ENCODE results near the gene PHF2. TPM values are rescaled to one million over a fixed set of nuclear protein-coding genes. Genes with fewer than 3 reads are reported as not detected.

PHF2 gene
- total and polyA plus RNA-seq, 2 of the 4 experiments (the other 2 are of a cell fraction): 5.9 to 9.5 TPM

DNA sequence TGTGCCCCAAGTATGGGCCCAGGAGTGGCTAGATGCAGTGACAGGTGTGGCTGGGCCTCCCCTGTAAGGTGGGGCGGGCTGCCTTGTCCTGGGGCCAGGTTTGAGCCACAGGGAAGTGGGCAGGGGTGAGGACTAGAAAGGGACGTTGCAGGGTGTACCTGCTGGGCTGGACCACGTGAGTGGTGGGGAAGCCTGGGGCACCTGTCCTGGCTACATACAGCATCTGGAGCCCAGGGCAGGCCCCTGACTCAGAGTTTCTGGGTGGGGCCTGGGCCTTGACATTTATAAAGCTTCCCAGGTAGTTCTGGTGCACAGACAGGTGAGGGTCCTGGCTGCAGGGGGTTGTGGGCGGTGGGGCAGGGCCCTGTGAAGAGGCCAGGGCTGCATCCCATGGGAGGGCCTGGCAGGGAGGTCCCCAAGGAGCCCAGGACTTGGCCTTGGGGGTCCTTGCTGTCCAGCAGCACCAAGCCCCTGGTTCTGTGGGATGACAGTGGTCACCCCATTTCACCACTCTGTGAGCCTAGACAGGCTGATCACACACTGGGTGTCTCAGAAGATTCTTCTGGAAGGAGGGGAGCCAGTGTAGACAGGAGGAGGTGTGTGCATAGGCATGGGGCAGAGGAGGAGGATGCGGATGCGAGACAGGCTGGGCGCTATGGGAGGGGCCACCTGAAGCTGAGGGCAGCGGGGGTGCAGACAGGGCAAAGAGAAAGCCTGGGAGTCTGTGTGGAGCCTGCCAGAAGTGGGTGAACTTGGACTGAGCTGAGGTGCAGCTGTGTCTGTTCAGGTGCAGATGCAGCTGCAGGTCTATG lies 94.0 kb downstream of the PHF2 start:
- ChIA-PET CTCF (interaction anchor here (0.6 kb wide), 1 partner anchor 594 kb away, joined by 3 read pairs; no protein-coding TSS in a partner anchor), POLR2A (ENCODE audit: unreplicated experiment) (no interaction called here)
- Histone ChIP-seq H4K91ac (ENCODE audit: insufficient read depth, low read depth, low read length) (no peak overlapping the region), H3K9me3 (ENCODE audit: control insufficient read depth, insufficient read depth, low read length) (no peaks in the 10 kb centered on the region), H4K5ac (ENCODE audit: low read depth, low read length) (no peak overlapping the region), H3K18ac (ENCODE audit: low read depth, low read length) (no peak overlapping the region), H2BK120ac (ENCODE audit: low read depth, low read length) (no peak overlapping the region), H3K27me3 (ENCODE audit: control insufficient read depth, insufficient read depth, low read length) (no peaks in the 10 kb centered on the region), H2AK9ac (replicated peaks; ENCODE audit: low read depth, low read length, poor library complexity) (no peak overlapping the region), H3K9ac (ENCODE audit: low read depth, low read length) (no peak overlapping the region), H3K4me1 (ENCODE audit: control insufficient read depth, insufficient read depth, low read length) (no peaks in the 10 kb centered on the region), H2BK15ac (ENCODE audit: low read depth, low read length) (no peak overlapping the region), H2BK5ac (ENCODE audit: low read depth, low read length, poor library complexity, severe bottlenecking) (no peak overlapping the region), H4K20me1 (ENCODE audit: insufficient read depth, low read length) (peaks cover 11% of the 10 kb centered on the region), H3K23ac (ENCODE audit: low read depth, low read length) (no peak overlapping the region), H3K4me2 (ENCODE audit: low read depth, low read length) (no peak overlapping the region), H2AFZ (replicated peaks; ENCODE audit: low read length, poor library complexity) (no peak overlapping the region), H2BK20ac (ENCODE audit: low read depth, low read length) (no peak overlapping the region), H3K79me1 (ENCODE audit: low read depth in 1 of 2, low read length in 2 of 2) (0 out of 4 replicates have a peak, but pooled peaks cover 0 to 6% of the 10 kb centered on the region in 2 experiments), H3K9me1 (ENCODE audit: insufficient read depth, low read length) (peaks cover 10% of the 10 kb centered on the region), H2AK5ac (ENCODE audit: low read depth, low read length) (no peak overlapping the region), H3K56ac (ENCODE audit: extremely low read depth, insufficient read depth, low read length) (no peak overlapping the region), H3K14ac (replicated peaks; ENCODE audit: low read depth, low read length) (no peak overlapping the region), H3K4ac (ENCODE audit: low read depth, low read length) (no peak overlapping the region), H3K27ac (ENCODE audit: insufficient read depth, low read length) (no peak overlapping the region), H4K8ac (ENCODE audit: low read depth in 2 of 2, low read length in 2 of 2) (no peak overlapping the region), H3K4me3 (ENCODE audit: insufficient read depth, low read depth, low read length) (no peak overlapping the region), H3K36me3 (ENCODE audit: control insufficient read depth, insufficient read depth, low read length) (peaks cover 24% of the 10 kb centered on the region; the same call in 1 of the 2 replicates)
- DNase-seq: peak; percentile 13
- WGBS, 2 experiments (ENCODE audit: extremely low coverage in 2 of 2, insufficient read length in 1 of 2): 100% methylated on average over 1 of the region's 8 CpGs; no CpG with 5 or more reads in 1 of the 2 experiments
- dilution Hi-C loops (cut with HindIII; ENCODE audit: low sequenced_read_pairs, unreplicated experiment): no loop called here
- intact Hi-C loops (cut with micrococcal nuclease): no loop called here
- ATAC-seq (ENCODE audit: low read depth): peak; percentile 22
- in situ Hi-C loops (cut with MboI; ENCODE audit: low sequenced_read_pairs): no loop called here
- TF ChIP-seq, protein P1, sequence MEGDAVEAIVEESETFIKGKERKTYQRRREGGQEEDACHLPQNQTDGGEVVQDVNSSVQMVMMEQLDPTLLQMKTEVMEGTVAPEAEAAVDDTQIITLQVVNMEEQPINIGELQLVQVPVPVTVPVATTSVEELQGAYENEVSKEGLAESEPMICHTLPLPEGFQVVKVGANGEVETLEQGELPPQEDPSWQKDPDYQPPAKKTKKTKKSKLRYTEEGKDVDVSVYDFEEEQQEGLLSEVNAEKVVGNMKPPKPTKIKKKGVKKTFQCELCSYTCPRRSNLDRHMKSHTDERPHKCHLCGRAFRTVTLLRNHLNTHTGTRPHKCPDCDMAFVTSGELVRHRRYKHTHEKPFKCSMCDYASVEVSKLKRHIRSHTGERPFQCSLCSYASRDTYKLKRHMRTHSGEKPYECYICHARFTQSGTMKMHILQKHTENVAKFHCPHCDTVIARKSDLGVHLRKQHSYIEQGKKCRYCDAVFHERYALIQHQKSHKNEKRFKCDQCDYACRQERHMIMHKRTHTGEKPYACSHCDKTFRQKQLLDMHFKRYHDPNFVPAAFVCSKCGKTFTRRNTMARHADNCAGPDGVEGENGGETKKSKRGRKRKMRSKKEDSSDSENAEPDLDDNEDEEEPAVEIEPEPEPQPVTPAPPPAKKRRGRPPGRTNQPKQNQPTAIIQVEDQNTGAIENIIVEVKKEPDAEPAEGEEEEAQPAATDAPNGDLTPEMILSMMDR (conservative IDR thresholded peaks at IDR 0.05; ENCODE audit: low read depth, low read length): no peak
- no TSS peak for BruUV-seq (replicated peaks)
